ENCODE measurements around the gene DARS2. TPM values are rescaled to one million over a fixed set of nuclear protein-coding genes. Genes with fewer than 3 reads are reported as not detected.

Gene DARS2
- total RNA-seq, 1 experiment from 2014 or later = 18.3 TPM

GRCh38 chr1:173889885-173890284 is 65.4 kb downstream of the DARS2 start:
- intact Hi-C loops (cut with micrococcal nuclease; ENCODE audit: unreplicated experiment) = no loop called here
- 0 out of 2 replicates have a peak, but pooled peaks cover 4% of the 10 kb centered on the region for H3K36me3 ChIP-seq (ENCODE audit: low read depth)
- H3F3A ChIP-seq (ENCODE audit: insufficient read depth, low read depth) = no peaks in the 10 kb centered on the region
- no peaks in the 10 kb centered on the region for H3K27me3 ChIP-seq (ENCODE audit: insufficient read depth, low read depth)
- H3K4me3 ChIP-seq = no peak overlapping the region
- H3K79me2 ChIP-seq (ENCODE audit: low read depth) = no peaks in the 10 kb centered on the region
- DNase-seq = no peak
- TF ChIP-seq, protein P1, sequence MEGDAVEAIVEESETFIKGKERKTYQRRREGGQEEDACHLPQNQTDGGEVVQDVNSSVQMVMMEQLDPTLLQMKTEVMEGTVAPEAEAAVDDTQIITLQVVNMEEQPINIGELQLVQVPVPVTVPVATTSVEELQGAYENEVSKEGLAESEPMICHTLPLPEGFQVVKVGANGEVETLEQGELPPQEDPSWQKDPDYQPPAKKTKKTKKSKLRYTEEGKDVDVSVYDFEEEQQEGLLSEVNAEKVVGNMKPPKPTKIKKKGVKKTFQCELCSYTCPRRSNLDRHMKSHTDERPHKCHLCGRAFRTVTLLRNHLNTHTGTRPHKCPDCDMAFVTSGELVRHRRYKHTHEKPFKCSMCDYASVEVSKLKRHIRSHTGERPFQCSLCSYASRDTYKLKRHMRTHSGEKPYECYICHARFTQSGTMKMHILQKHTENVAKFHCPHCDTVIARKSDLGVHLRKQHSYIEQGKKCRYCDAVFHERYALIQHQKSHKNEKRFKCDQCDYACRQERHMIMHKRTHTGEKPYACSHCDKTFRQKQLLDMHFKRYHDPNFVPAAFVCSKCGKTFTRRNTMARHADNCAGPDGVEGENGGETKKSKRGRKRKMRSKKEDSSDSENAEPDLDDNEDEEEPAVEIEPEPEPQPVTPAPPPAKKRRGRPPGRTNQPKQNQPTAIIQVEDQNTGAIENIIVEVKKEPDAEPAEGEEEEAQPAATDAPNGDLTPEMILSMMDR (conservative IDR thresholded peaks at IDR 0.05) = no peak
- no peak for TF ChIP-seq EZH2 (IDR thresholded peaks at IDR 0.05; ENCODE audit: low read depth)
- CTCF ChIA-PET = no interaction called here
- no peaks in the 10 kb centered on the region for H3K4me1 ChIP-seq (replicated peaks; ENCODE audit: insufficient read depth)
- H3K27ac ChIP-seq = no peak overlapping the region
- no peaks in the 10 kb centered on the region for H4K20me1 ChIP-seq (ENCODE audit: insufficient read depth)
- POLR2A ChIA-PET (ENCODE audit: unreplicated experiment) = interaction anchor here (0.7 kb wide), 1 partner anchor 21 kb away, joined by 4 read pairs; no protein-coding TSS in a partner anchor
- no peaks in the 10 kb centered on the region for H3K9me3 ChIP-seq (ENCODE audit: insufficient read depth, low read depth)
- no TSS peak for BruUV-seq (replicated peaks)
- H3K4me2 ChIP-seq = no peak overlapping the region
- H2AFZ ChIP-seq = no peak overlapping the region
- no peaks in the 10 kb centered on the region for H3K9me2 ChIP-seq (ENCODE audit: insufficient read depth)

- Histone ChIP-seq H3K4me2 (no peak overlapping the region), H2AFZ (no peak overlapping the region), H3K9me3 (ENCODE audit: insufficient read depth, low read depth) (no peaks in the 10 kb centered on the region), H4K20me1 (ENCODE audit: insufficient read depth) (no peaks in the 10 kb centered on the region), H3K79me2 (ENCODE audit: low read depth) (no peaks in the 10 kb centered on the region), H3K36me3 (ENCODE audit: low read depth) (no peaks in the 10 kb centered on the region), H3K27ac (no peak overlapping the region), H3K27me3 (ENCODE audit: insufficient read depth, low read depth) (no peaks in the 10 kb centered on the region), H3K4me3 (no peak overlapping the region), H3K9me2 (ENCODE audit: insufficient read depth) (no peaks in the 10 kb centered on the region), H3F3A (ENCODE audit: insufficient read depth, low read depth) (no peaks in the 10 kb centered on the region), H3K4me1 (replicated peaks; ENCODE audit: insufficient read depth) (no peaks in the 10 kb centered on the region)
- TF ChIP-seq, protein P1 (conservative IDR thresholded peaks at IDR 0.05) = no peak
- no peak for TF ChIP-seq EZH2 (IDR thresholded peaks at IDR 0.05; ENCODE audit: low read depth)
- POLR2A ChIA-PET (ENCODE audit: unreplicated experiment) = no interaction called here
- no TSS peak for BruUV-seq (replicated peaks)
- intact Hi-C loops (cut with micrococcal nuclease; ENCODE audit: unreplicated experiment) = no loop called here
- no peak for DNase-seq
- CTCF ChIA-PET = no interaction called here
Measured at GRCh38 chr1:173893611-173894010, 69.1 kb downstream of the DARS2 start.

DNA sequence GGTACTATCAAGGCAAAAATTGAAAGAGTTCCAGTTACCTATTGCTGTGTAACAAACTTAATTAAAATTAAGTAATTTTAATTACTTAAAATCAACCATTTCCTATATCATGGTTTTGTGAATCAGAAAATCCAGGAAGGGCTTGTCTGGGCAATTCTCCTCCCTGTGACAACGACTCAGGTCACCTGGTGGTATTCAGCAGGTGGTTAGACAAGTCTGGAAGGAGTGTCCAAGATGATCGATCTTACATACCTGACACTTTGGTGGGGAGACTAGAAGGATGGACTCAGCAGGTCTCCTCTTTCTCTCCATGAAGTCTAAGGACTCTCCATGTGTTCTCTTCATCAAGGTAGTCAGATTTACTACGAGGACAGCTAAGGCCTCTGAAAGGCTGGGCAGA is 69.7 kb downstream of the DARS2 start:
- Histone ChIP-seq H3K27ac (no peak overlapping the region), H3K4me2 (no peak overlapping the region), H3K27me3 (ENCODE audit: insufficient read depth, low read depth) (no peaks in the 10 kb centered on the region), H3F3A (ENCODE audit: insufficient read depth, low read depth) (no peaks in the 10 kb centered on the region), H3K4me1 (replicated peaks; ENCODE audit: insufficient read depth) (no peaks in the 10 kb centered on the region), H4K20me1 (ENCODE audit: insufficient read depth) (no peaks in the 10 kb centered on the region), H2AFZ (no peak overlapping the region), H3K79me2 (ENCODE audit: low read depth) (no peaks in the 10 kb centered on the region), H3K36me3 (ENCODE audit: low read depth) (no peaks in the 10 kb centered on the region), H3K9me3 (ENCODE audit: insufficient read depth, low read depth) (no peaks in the 10 kb centered on the region), H3K4me3 (no peak overlapping the region), H3K9me2 (ENCODE audit: insufficient read depth) (no peaks in the 10 kb centered on the region)
- DNase-seq = no peak
- TF ChIP-seq EZH2 (IDR thresholded peaks at IDR 0.05; ENCODE audit: low read depth) = no peak
- TF ChIP-seq, protein P1 (conservative IDR thresholded peaks at IDR 0.05) = no peak
- ChIA-PET CTCF (no interaction called here), POLR2A (ENCODE audit: unreplicated experiment) (no interaction called here)
- intact Hi-C loops (cut with micrococcal nuclease; ENCODE audit: unreplicated experiment) = no loop called here
- no TSS peak for BruUV-seq (replicated peaks)
